SK-N-SH (cell line): Measurements from ENCODE around the gene WWC2. TPM values are rescaled to one million over a fixed set of nuclear protein-coding genes. Genes with fewer than 3 reads are reported as not detected.

ENCODE experiments used
- CTCF ChIA-PET: fragments of 300-600, 350-600 bp; formaldehyde crosslinking; extraction: SDS; loops from one replicate; lab custom pipeline; 2021; lab: Yijun Ruan, JAX
- POLR2A ChIA-PET: fragments of 350-600 bp; sonication (Branson Sonifier 250); formaldehyde crosslinking; extraction: SDS; loops from one replicate; lab custom pipeline; 2020; ENCODE audit warnings: antibody characterized with exemption, inconsistent platforms; lab: Yijun Ruan, JAX
- DNase-seq: peaks from one replicate; pipeline ENCODE4 v3.0.0; 2012
- H2AFZ ChIP-seq: fragments of 200-600 bp; sonication (generic); 2 replicates; pipeline ENCODE4 v1.8.1; 2016; ENCODE audit warnings: antibody characterized with exemption, mild to moderate bottlenecking, low read depth
- H3F3A ChIP-seq: fragments of 200-600 bp; sonication (generic); replicated peaks from 2 replicates; pipeline ENCODE3; 2016; ENCODE audit warnings: antibody characterized with exemption, mild to moderate bottlenecking; ENCODE audit not compliant: insufficient read depth
- H3K27ac ChIP-seq, 2 experiments: fragments of 200-500 bp in 1 of 2; fragments of 200-600 bp in 1 of 2; sonication (Bioruptor generic) in 1 of 2; sonication (generic), shearing (Covaris generic) in 1 of 2; 2 replicates each; pipeline versions ENCODE4 v1.5.1 to v1.6.1; 2014 to 2016; ENCODE audit warnings: low read depth in 2 of 2, inconsistent platforms in 1 of 2, low read length in 1 of 2, mild to moderate bottlenecking in 1 of 2, mixed read lengths in 1 of 2
- H3K27me3 ChIP-seq: fragments of 200-600 bp; sonication (generic), shearing (Covaris generic); 2 replicates; pipeline ENCODE4 v1.6.1; 2016; ENCODE audit warnings: mixed run types; ENCODE audit not compliant: insufficient read depth
- H3K36me3 ChIP-seq, 2 experiments: fragments of 200-500 bp in 1 of 2; fragments of 200-600 bp in 1 of 2; sonication (Bioruptor generic) in 1 of 2; sonication (generic) in 1 of 2; replicated peaks in 1 of 2; 2 replicates each; pipeline versions ENCODE3 to v1.5.1; 2014 to 2016; ENCODE audit warnings: low read length in 1 of 2, mild to moderate bottlenecking in 1 of 2; ENCODE audit not compliant: insufficient read depth in 2 of 2, control insufficient read depth in 1 of 2
- H3K4me1 ChIP-seq, 2 experiments: fragments of 200-500 bp in 1 of 2; fragments of 200-600 bp in 1 of 2; sonication (Bioruptor generic) in 1 of 2; sonication (generic), shearing (Covaris generic) in 1 of 2; 2 replicates each; pipeline versions ENCODE4 v1.5.1 to v1.6.1; 2014 to 2016; ENCODE audit warnings: low read depth in 1 of 2, low read length in 1 of 2, mixed run types in 1 of 2; ENCODE audit not compliant: insufficient read depth in 2 of 2, control insufficient read depth in 1 of 2
- H3K4me2 ChIP-seq: fragments of 200-600 bp; sonication (generic), shearing (Covaris generic); 2 replicates; pipeline ENCODE4 v1.6.1; 2017; ENCODE audit warnings: mixed run types
- H3K4me3 ChIP-seq, 2 experiments: fragments of 200-500 bp in 1 of 2; fragments of 200-600 bp in 1 of 2; sonication (Bioruptor generic) in 1 of 2; sonication (generic), shearing (Covaris generic) in 1 of 2; 2 replicates each; pipeline versions ENCODE4 v1.5.1 to v1.8.1; 2014 to 2016; ENCODE audit warnings: low read depth in 2 of 2, inconsistent platforms in 1 of 2, low read length in 1 of 2, mild to moderate bottlenecking in 1 of 2, mixed read lengths in 1 of 2, moderate library complexity in 1 of 2
- H3K79me2 ChIP-seq: fragments of 200-600 bp; sonication (generic); 2 replicates; pipeline ENCODE4 v1.8.1; 2017; ENCODE audit warnings: mild to moderate bottlenecking; ENCODE audit not compliant: insufficient read depth
- H3K9ac ChIP-seq: fragments of 200-600 bp; sonication (generic); 2 replicates; pipeline ENCODE4 v1.6.1; 2017; ENCODE audit warnings: mixed run types
- H3K9me2 ChIP-seq: fragments of 200-600 bp; sonication (generic); 2 replicates; pipeline ENCODE4 v1.6.1; 2017; ENCODE audit warnings: mixed run types
- H3K9me3 ChIP-seq: fragments of 200-600 bp; sonication (generic); 2 replicates; pipeline ENCODE4 v1.6.1; 2017; ENCODE audit warnings: mixed run types, mild to moderate bottlenecking, moderate library complexity
- H4K20me1 ChIP-seq: fragments of 200-600 bp; sonication (generic); 2 replicates; pipeline ENCODE4 v1.6.1; 2017; ENCODE audit warnings: mild to moderate bottlenecking, mixed run types; ENCODE audit not compliant: insufficient read depth
- CHD2 ChIP-seq: fragments of 150-350 bp; IDR thresholded peaks from 2 replicates; pipeline ENCODE4 v1.6.1; 2018; ENCODE audit warnings: low read length; ENCODE audit not compliant: partially characterized antibody
- ELF1 ChIP-seq: IDR thresholded peaks from 2 replicates; pipeline ENCODE4 v1.4.0; 2012
- EP300 ChIP-seq, 2 experiments: IDR thresholded peaks; 2 replicates each; pipeline versions ENCODE4 v1.4.0 to v1.6.1; 2012; ENCODE audit warnings: borderline replicate concordance in 1 of 2, low read depth in 1 of 2, low read length in 1 of 2
- GABPA ChIP-seq: IDR thresholded peaks from 2 replicates; pipeline ENCODE4 v1.4.0; 2012; ENCODE audit warnings: low read depth, mild to moderate bottlenecking
- GATA2 ChIP-seq: sonication (generic); formaldehyde crosslinking; IDR thresholded peaks from 2 replicates; pipeline ENCODE4 v1.5.0; 2020; ENCODE audit warnings: mild to moderate bottlenecking, missing genetic modification reagents
- JUND ChIP-seq: IDR thresholded peaks from 2 replicates; pipeline ENCODE4 v1.4.0; 2012
- NFIC ChIP-seq: IDR thresholded peaks from 2 replicates; pipeline ENCODE4 v1.4.0; 2012; ENCODE audit warnings: borderline replicate concordance
- RFX5 ChIP-seq: IDR thresholded peaks from 2 replicates; pipeline ENCODE4 v1.6.1; 2012; ENCODE audit warnings: mild to moderate bottlenecking, improper control_type of control experiment, low read length
- SIN3A ChIP-seq: IDR thresholded peaks from 2 replicates; pipeline ENCODE4 v1.6.1; 2012; ENCODE audit warnings: low read depth, mild to moderate bottlenecking, low read length, moderate library complexity, borderline replicate concordance
- SMC3 ChIP-seq: IDR thresholded peaks from 2 replicates; pipeline ENCODE4 v1.6.1; 2012; ENCODE audit warnings: low read depth, low read length, improper control_type of control experiment
- TAF1 ChIP-seq: IDR thresholded peaks from 2 replicates; pipeline ENCODE4 v1.6.1; 2012; ENCODE audit warnings: low read depth, mild to moderate bottlenecking, low read length, moderate library complexity, borderline replicate concordance
- TEAD4 ChIP-seq: IDR thresholded peaks from 2 replicates; pipeline ENCODE4 v1.4.0; 2012; ENCODE audit warnings: mild to moderate bottlenecking, borderline replicate concordance; ENCODE audit not compliant: insufficient read depth
- WGBS: methylation state at CpG from one replicate; pipeline ENCODE4 v1.1.6; 2017; ENCODE audit warnings: low lambda C conversion rate; 5-methylcytosine and 5-hydroxymethylcytosine counted together
- polyA plus RNA-seq, 3 experiments: library from polyadenylated mRNA; depleted of rRNA; stranded (reverse); fragments of >200 nt; gene quantifications; 2 replicates each; pipeline ENCODE4 v1.2.3, GENCODE V29; 2012
- TF ChIP-seq, protein P1 (sequence below): fragments of 200-600 bp; sonication (generic); IDR thresholded peaks from 2 replicates; pipeline ENCODE4 v1.6.1; 2017; ENCODE audit warnings: antibody characterized with exemption, mild to moderate bottlenecking, moderate library complexity
- TF ChIP-seq, protein P2 (sequence below): fragments of 150-350 bp; IDR thresholded peaks from 2 replicates; pipeline ENCODE4 v1.6.1; 2016; ENCODE audit warnings: mild to moderate bottlenecking, low read depth, low read length
- TF ChIP-seq, protein P3 (sequence below): IDR thresholded peaks from 2 replicates; pipeline ENCODE4 v1.4.0; 2012; ENCODE audit warnings: low read depth
- TF ChIP-seq, protein P4 (sequence below): IDR thresholded peaks from 2 replicates; pipeline ENCODE4; 2012

The WWC2 gene
- polyA plus RNA-seq, 1 of the 3 experiments (the other 2 are of a cell fraction): 18.4 TPM

DNA sequence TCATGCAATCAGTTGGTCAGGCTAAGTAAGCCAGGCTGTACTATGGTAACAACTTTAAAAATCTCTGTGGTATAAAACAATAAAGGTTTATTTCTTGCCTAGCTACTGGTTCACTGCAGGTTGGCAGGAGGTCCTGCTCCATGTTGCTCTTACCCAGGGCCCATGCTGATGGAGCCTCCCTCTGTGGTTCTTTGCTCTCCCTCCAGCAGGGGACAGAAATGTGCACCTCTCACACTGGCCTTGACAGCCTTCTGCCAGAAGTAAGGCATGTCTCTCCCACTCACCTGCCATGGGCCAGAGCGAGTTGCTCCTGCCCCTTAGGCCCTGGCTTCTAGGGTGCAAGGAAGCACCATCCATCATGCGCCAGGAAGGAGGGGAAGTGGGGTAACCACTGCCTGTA lies 189.9 kb downstream of the WWC2 start (continued):
- no peak for TF ChIP-seq GATA2 (CRISPR knock-in tag)

DNA sequence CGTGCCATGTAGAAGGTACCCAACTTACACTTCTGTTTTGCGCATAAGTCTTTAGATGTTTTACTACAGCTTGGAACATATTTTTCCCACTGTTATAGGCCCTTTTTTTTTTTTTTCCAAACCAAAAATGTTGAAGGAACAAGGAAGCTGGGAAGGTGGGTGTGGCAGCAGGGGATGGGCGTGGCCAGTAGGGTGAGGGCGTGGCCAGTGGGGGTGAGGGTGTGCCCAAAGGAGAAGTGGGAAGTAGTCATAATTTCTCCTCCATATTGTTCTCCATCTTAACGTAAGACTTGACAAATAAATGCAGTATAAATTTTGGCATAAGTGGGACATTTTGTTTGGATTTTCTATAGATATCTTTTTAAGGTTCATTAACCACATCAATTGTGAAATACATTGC lies 190.6 kb downstream of the WWC2 start:
- H3K4me1 ChIP-seq: no peaks in the 10 kb centered on the region
- ChIA-PET POLR2A (no interaction called here), CTCF (interaction anchor here (1.8 kb wide), 1 partner anchor 39 kb away, joined by 4 read pairs; no protein-coding TSS in a partner anchor)
- H3K27ac ChIP-seq: no peak overlapping the region
- H3K4me2 ChIP-seq: no peak overlapping the region
- no peak overlapping the region for H3K9ac ChIP-seq
- peaks cover 35 to 42% of the 10 kb centered on the region in 2 experiments for H3K36me3 ChIP-seq
- TF ChIP-seq SIN3A (no peak), CHD2 (no peak), TEAD4 (no peak), JUND (no peak), ELF1 (no peak), RFX5 (no peak), TAF1 (no peak), EP300 (IDR thresholded peaks at IDR 0.05; ENCODE audit: borderline replicate concordance in 1 of 2, low read depth in 1 of 2, low read length in 1 of 2) (no peak), NFIC (no peak), GABPA (no peak), SMC3 (no peak)
- TF ChIP-seq, protein P1, sequence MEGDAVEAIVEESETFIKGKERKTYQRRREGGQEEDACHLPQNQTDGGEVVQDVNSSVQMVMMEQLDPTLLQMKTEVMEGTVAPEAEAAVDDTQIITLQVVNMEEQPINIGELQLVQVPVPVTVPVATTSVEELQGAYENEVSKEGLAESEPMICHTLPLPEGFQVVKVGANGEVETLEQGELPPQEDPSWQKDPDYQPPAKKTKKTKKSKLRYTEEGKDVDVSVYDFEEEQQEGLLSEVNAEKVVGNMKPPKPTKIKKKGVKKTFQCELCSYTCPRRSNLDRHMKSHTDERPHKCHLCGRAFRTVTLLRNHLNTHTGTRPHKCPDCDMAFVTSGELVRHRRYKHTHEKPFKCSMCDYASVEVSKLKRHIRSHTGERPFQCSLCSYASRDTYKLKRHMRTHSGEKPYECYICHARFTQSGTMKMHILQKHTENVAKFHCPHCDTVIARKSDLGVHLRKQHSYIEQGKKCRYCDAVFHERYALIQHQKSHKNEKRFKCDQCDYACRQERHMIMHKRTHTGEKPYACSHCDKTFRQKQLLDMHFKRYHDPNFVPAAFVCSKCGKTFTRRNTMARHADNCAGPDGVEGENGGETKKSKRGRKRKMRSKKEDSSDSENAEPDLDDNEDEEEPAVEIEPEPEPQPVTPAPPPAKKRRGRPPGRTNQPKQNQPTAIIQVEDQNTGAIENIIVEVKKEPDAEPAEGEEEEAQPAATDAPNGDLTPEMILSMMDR: no peak
- TF ChIP-seq, protein P2, sequence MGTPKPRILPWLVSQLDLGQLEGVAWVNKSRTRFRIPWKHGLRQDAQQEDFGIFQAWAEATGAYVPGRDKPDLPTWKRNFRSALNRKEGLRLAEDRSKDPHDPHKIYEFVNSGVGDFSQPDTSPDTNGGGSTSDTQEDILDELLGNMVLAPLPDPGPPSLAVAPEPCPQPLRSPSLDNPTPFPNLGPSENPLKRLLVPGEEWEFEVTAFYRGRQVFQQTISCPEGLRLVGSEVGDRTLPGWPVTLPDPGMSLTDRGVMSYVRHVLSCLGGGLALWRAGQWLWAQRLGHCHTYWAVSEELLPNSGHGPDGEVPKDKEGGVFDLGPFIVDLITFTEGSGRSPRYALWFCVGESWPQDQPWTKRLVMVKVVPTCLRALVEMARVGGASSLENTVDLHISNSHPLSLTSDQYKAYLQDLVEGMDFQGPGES: no peak
- TF ChIP-seq, protein P3, sequence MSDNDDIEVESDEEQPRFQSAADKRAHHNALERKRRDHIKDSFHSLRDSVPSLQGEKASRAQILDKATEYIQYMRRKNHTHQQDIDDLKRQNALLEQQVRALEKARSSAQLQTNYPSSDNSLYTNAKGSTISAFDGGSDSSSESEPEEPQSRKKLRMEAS: no peak
- TF ChIP-seq, protein P4, sequence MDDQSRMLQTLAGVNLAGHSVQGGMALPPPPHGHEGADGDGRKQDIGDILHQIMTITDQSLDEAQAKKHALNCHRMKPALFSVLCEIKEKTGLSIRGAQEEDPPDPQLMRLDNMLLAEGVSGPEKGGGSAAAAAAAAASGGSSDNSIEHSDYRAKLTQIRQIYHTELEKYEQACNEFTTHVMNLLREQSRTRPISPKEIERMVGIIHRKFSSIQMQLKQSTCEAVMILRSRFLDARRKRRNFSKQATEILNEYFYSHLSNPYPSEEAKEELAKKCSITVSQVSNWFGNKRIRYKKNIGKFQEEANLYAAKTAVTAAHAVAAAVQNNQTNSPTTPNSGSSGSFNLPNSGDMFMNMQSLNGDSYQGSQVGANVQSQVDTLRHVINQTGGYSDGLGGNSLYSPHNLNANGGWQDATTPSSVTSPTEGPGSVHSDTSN: no peak
- H3F3A ChIP-seq: no peaks in the 10 kb centered on the region
- 90% methylated on average over 5 of the region's 5 CpGs for WGBS
- no peak overlapping the region for H2AFZ ChIP-seq
- DNase-seq: peak; percentile 21
- no peaks in the 10 kb centered on the region for H3K9me2 ChIP-seq
- no peaks in the 10 kb centered on the region for H3K79me2 ChIP-seq
- H4K20me1 ChIP-seq: no peaks in the 10 kb centered on the region
- no peaks in the 10 kb centered on the region for H3K9me3 ChIP-seq
- no peaks in the 10 kb centered on the region for H3K27me3 ChIP-seq
- H3K4me3 ChIP-seq: no peak overlapping the region
